Lower leg skin (tissue), 4 donors: ENCODE data around the gene GRIK3. TPM values are rescaled to one million over a fixed set of nuclear protein-coding genes. Genes with fewer than 3 reads are reported as not detected.

Experiments used
- DNase-seq, 2 donors: peaks; one replicate each; pipeline ENCODE4 v3.0.0-alpha.2; 2019; ENCODE audit warnings: low spot score in 2 of 2
- H3K4me3 ChIP-seq: fragments of 200-600 bp; sonication (generic); 2 replicates; pipeline ENCODE4 v1.5.1; 2017; ENCODE audit warnings: mild to moderate bottlenecking, low read depth; ENCODE audit not compliant: poor library complexity, severe bottlenecking
- POLR2A ChIP-seq, 2 donors: fragments of 450-650 bp; IDR thresholded peaks; one replicate each; pipeline ENCODE4 v1.6.1; 2016 to 2017; ENCODE audit warnings: antibody characterized with exemption in 2 of 2, mild to moderate bottlenecking in 1 of 2, moderate library complexity in 1 of 2
- WGBS, 2 donors: methylation state at CpG; one replicate each; pipeline ENCODE4 v1.1.5; 2018; 5-methylcytosine and 5-hydroxymethylcytosine counted together
- intact Hi-C: fragments of 100-400 bp; cut with DNase I; formaldehyde crosslinking; loops from one replicate; pipeline ENCODE4 v1.15.0; 2023; ENCODE audit warnings: low total_unique reads
- total RNA-seq, 4 donors: library from RNA; depleted of rRNA; stranded (reverse); fragments of >200 nt; gene quantifications; one replicate each; pipeline ENCODE4 v1.1.0, GENCODE V29; 2016
- TF ChIP-seq, protein P1 (sequence below), 3 donors: fragments of 450-650 bp; IDR thresholded peaks; one replicate each; pipeline ENCODE4 v1.5.1; 2016; ENCODE audit warnings: antibody characterized with exemption in 3 of 3, mild to moderate bottlenecking in 3 of 3, moderate library complexity in 2 of 3

Gene GRIK3
- total RNA-seq, 4 donors from 2014 or later, result 0.04 to 0.36 (median 0.19) TPM

DNA sequence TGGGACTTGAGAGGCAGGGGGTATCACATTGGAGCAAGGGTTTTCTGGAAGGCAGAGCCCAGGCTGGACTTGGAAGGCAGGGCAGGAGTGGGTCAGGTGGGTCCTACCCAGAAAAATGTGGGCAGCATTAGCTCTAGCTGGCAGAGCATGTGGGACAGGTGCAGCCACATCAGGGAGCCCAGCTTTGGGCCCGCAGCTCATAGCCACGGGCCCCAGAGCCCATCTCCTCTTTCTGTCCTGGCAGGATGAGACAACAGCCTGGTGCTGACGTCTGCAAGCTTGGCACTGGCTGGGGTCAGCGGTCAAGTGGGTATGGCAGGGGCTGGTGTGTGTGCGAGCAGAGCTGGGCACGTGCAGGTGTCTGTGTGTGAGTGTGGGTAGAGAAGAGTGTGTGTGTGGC lies 154.7 kb downstream of the GRIK3 start:
- TF ChIP-seq, protein P1, sequence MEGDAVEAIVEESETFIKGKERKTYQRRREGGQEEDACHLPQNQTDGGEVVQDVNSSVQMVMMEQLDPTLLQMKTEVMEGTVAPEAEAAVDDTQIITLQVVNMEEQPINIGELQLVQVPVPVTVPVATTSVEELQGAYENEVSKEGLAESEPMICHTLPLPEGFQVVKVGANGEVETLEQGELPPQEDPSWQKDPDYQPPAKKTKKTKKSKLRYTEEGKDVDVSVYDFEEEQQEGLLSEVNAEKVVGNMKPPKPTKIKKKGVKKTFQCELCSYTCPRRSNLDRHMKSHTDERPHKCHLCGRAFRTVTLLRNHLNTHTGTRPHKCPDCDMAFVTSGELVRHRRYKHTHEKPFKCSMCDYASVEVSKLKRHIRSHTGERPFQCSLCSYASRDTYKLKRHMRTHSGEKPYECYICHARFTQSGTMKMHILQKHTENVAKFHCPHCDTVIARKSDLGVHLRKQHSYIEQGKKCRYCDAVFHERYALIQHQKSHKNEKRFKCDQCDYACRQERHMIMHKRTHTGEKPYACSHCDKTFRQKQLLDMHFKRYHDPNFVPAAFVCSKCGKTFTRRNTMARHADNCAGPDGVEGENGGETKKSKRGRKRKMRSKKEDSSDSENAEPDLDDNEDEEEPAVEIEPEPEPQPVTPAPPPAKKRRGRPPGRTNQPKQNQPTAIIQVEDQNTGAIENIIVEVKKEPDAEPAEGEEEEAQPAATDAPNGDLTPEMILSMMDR (IDR thresholded peaks at IDR 0.05), result no peak
- TF ChIP-seq POLR2A (IDR thresholded peaks at IDR 0.05), result no peak
- WGBS, 2 donors, result 85 to 89% methylated on average over 6 of the region's 6 CpGs
- H3K4me3 ChIP-seq, result no peak overlapping the region
- peak; percentile 6 to 76 for DNase-seq
- intact Hi-C loops, result no loop called here

DNA sequence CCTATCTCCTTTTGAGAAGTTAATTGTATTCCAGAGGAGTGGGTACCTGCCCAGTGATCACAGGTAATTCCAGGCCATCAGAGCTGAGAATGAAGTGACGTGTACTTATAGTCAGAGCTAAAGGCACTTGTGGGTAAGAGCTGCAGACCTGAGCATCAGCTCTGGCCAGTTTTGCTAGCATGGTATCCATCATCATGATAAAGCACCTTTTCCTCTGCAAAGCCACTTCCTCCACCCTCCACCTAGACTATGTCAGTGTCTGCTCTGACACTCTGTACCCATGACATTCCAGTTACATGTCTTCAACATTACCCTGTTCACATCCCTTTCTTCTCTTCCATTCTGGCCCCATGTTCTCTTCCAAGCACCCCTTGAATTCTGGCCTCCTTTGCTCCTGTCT lies 157.3 kb downstream of the GRIK3 start:
- TF ChIP-seq, protein P1 (IDR thresholded peaks at IDR 0.05), result no peak
- no peak for TF ChIP-seq POLR2A (IDR thresholded peaks at IDR 0.05)
- WGBS, 2 donors, result 67 to 82% methylated on average over 1 of the region's 1 CpG
- intact Hi-C loops, result no loop called here
- H3K4me3 ChIP-seq, result no peak overlapping the region
- DNase-seq, result no peak

DNA sequence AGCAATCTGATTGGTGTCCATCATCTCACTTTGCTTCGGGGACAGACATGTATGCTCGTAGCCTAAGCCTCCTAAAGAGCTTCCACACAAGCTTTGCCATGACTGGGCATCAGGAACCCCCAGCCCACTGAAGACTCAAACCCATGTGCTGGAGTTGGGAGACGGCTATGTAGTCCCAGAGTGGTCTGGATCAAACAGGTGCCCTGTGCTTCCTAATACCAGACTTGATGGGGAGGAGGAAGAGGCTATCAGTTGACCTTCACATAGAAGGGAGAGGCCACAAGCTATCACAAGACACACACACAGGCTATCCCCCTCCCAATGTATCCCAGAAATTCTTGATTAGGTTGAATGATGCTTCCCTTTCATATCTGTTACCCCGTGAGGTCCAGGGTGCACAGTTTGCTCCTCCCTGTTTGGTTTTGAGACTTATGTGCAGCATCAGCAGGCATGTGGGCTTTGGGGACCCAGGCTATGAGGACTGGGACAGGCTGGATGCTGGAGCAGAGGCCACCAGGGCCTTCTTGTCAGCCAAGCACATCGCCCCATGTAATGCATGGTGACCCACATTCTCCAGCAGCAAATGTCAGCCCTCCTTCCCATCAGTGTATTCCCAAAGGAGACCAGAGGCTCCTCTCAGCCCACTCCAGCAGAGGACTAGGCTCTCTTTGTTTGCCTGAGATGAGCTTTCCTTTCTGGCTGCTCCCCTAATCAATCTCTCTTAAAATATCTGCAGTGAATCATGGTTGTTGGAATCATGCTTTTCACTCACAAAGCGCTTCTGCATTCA lies 159.8 kb downstream of the GRIK3 start:
- H3K4me3 ChIP-seq, result no peak overlapping the region
- peak in 1 of 2 donors; percentile 53 for DNase-seq
- TF ChIP-seq, protein P1 (IDR thresholded peaks at IDR 0.05), result no peak
- no peak for TF ChIP-seq POLR2A (IDR thresholded peaks at IDR 0.05)
- intact Hi-C loops, result no loop called here
- 72 to 80% methylated on average over 6 of the region's 6 CpGs for WGBS, 2 donors

DNA sequence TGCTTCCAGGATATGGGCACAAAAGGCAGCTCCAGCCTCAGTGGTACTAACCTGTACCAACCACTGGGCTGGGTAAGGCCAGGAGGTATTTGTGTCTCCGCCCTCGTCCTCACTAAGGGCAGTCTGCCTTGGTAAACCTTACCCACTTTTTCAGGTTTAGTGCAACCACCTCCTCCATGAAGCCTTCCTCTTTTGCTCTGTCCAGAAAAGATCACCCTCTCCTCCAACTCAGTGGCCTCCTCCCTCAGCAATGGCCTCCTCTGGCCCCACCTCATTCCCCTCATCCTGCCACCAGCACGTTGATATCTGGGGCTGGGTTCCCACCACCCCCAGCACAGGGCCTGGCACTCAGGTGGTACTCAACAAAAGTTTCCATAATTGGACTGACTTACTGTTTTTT lies 161.5 kb downstream of the GRIK3 start:
- H3K4me3 ChIP-seq, result no peak overlapping the region
- WGBS, 2 donors, result 71 to 75% methylated on average over 3 of the region's 3 CpGs
- TF ChIP-seq, protein P1 (IDR thresholded peaks at IDR 0.05), result no peak
- TF ChIP-seq POLR2A (IDR thresholded peaks at IDR 0.05), result no peak
- DNase-seq, result peak in 1 of 2 donors; percentile 31
- intact Hi-C loops, result no loop called here

DNA sequence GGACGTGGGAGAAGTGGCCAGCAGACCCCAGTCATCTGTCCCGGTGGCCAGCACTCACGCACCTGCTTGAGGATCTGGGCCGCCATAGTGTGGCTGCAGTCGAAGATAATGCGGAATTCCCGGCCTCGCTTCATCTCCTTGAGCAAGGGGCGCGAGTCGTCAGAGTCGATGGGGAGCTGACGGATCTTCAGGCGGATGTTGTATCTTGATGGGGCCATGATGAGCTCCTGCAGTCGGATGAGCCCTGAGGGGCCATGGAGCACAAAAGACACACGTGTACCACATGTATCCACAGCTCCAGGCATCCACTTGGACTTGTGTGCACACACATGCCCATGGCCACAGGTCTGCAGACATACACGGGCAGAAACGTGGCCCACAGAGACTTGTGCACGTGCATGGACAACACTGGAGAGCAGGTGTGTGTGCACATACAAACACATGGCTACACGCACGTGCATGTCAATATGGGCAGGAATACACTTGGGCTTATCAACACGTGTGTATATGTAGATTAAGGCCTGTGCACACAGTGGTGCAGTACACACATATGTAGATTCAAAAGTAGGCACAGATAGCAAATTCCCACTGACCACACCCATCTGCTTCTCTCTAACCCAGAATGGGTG lies 162.1 kb downstream of the GRIK3 start:
- WGBS, 2 donors, result 89% methylated on average over 21 to 22 of the region's 22 CpGs
- peak in 1 of 2 donors; percentile 79 for DNase-seq
- no peak overlapping the region for H3K4me3 ChIP-seq
- TF ChIP-seq POLR2A (IDR thresholded peaks at IDR 0.05), result no peak
- TF ChIP-seq, protein P1 (IDR thresholded peaks at IDR 0.05), result no peak
- intact Hi-C loops, result no loop called here
